ENCODE measurements around the gene LRRC74A.

LRRC74A gene

DNA sequence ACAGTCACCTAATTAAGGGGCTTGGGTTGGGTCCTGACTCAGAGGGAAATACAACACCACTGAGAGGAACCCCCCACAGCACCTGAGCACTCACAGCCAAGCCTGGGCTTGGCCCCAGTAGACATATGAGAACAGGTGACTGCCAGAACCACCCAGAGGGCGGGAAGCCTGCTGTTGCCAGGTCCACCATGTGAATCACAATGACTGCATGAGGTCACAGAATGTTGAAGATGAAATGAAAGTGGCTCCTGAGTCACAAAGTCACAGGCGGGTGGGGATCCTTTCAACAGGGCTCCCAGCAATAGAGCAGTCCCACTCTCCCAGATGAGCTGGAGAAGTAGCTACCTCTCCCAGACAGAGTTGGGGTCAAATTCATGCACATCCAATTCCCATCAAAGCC is at the start of gene LRRC74A:
TSS of gene LRRC74A (plus strand) at position 287 of the 400 bp plus-strand sequence. CDS start 290 bp downstream, outside the sequence.
- Histone ChIP-seq H2AFZ (ENCODE audit: low read length) (no peak within 1 kb of the TSS), H3K9me2 (replicated peaks; ENCODE audit: insufficient read depth, low read length) (no peaks in the 10 kb centered on the region), H3K9me3 (replicated peaks; ENCODE audit: insufficient read depth, low read length) (no peaks in the 10 kb centered on the region), H3F3A (ENCODE audit: insufficient read depth, low read length) (no peaks in the 10 kb centered on the region), H3K4me1 (ENCODE audit: low read length) (no peaks in the 10 kb centered on the region), H3K27ac (ENCODE audit: low read length) (no peak within 1 kb of the TSS), H3K4me3 (ENCODE audit: low read length) (no peak within 1 kb of the TSS), H3K4me2 (ENCODE audit: low read depth, low read length) (no peak within 1 kb of the TSS), H4K20me1 (ENCODE audit: insufficient read depth, low read length) (no peaks in the 10 kb centered on the region), H3K36me3 (replicated peaks; ENCODE audit: insufficient read depth, low read length) (no peaks in the 10 kb centered on the region), H3K9ac (ENCODE audit: low read length) (no peak within 1 kb of the TSS), H3K27me3 (replicated peaks; ENCODE audit: insufficient read depth, low read length) (no peaks in the 10 kb centered on the region), H3K79me2 (ENCODE audit: low read length) (no peaks in the 10 kb centered on the region)
- DNase-seq: no peak
- TF ChIP-seq, protein P1, sequence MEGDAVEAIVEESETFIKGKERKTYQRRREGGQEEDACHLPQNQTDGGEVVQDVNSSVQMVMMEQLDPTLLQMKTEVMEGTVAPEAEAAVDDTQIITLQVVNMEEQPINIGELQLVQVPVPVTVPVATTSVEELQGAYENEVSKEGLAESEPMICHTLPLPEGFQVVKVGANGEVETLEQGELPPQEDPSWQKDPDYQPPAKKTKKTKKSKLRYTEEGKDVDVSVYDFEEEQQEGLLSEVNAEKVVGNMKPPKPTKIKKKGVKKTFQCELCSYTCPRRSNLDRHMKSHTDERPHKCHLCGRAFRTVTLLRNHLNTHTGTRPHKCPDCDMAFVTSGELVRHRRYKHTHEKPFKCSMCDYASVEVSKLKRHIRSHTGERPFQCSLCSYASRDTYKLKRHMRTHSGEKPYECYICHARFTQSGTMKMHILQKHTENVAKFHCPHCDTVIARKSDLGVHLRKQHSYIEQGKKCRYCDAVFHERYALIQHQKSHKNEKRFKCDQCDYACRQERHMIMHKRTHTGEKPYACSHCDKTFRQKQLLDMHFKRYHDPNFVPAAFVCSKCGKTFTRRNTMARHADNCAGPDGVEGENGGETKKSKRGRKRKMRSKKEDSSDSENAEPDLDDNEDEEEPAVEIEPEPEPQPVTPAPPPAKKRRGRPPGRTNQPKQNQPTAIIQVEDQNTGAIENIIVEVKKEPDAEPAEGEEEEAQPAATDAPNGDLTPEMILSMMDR (IDR thresholded peaks at IDR 0.05; ENCODE audit: low read length): no peak
- TF ChIP-seq EZH2 (optimal IDR thresholded peaks at IDR 0.05; ENCODE audit: low read depth, low read length) (no peak), EZH2phosphoT487 (IDR thresholded peaks at IDR 0.05; ENCODE audit: low read length) (no peak)

- Histone ChIP-seq H3K79me2 (ENCODE audit: low read length) (no peaks in the 10 kb centered on the region), H3K9ac (ENCODE audit: low read length) (no peak overlapping the region), H3K4me1 (ENCODE audit: low read length) (no peaks in the 10 kb centered on the region), H3F3A (ENCODE audit: insufficient read depth, low read length) (no peaks in the 10 kb centered on the region), H3K9me2 (replicated peaks; ENCODE audit: insufficient read depth, low read length) (no peaks in the 10 kb centered on the region), H3K27me3 (replicated peaks; ENCODE audit: insufficient read depth, low read length) (no peaks in the 10 kb centered on the region), H2AFZ (ENCODE audit: low read length) (no peak overlapping the region), H3K9me3 (replicated peaks; ENCODE audit: insufficient read depth, low read length) (no peaks in the 10 kb centered on the region), H3K4me2 (ENCODE audit: low read depth, low read length) (no peak overlapping the region), H4K20me1 (ENCODE audit: insufficient read depth, low read length) (no peaks in the 10 kb centered on the region), H3K36me3 (replicated peaks; ENCODE audit: insufficient read depth, low read length) (no peaks in the 10 kb centered on the region), H3K4me3 (ENCODE audit: low read length) (no peak overlapping the region), H3K27ac (ENCODE audit: low read length) (no peak overlapping the region)
- no peak for DNase-seq
- TF ChIP-seq, protein P1 (IDR thresholded peaks at IDR 0.05; ENCODE audit: low read length): no peak
- no peak for TF ChIP-seq EZH2 (optimal IDR thresholded peaks at IDR 0.05; ENCODE audit: low read depth, low read length)
- no peak for TF ChIP-seq EZH2phosphoT487 (IDR thresholded peaks at IDR 0.05; ENCODE audit: low read length)
Observed at GRCh38 chr14:76776428-76777251, 49.6 kb upstream of the LRRC74A start.

DNA sequence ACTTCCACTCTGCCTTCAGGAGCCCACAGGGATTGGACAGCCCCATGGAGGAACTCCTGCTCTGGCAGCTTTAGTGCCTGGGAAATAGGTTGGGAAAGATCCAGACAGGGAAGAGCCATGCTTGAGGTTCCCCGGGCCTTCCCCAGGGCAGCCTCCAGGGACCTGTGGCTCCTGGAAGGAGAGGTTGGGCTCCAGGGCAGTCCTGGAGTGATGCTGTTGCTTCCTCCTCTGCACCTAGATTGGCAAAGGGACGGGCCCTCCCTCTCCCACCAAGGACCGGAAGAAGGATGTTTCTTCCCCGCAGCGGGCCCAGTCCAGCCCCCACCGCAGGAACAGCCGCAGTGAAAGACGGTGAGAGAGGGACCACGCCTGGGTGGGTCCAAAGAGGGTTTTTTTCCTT is 48.5 kb upstream of the LRRC74A start:
- Histone ChIP-seq H3K4me1 (ENCODE audit: low read length) (no peaks in the 10 kb centered on the region), H3K4me2 (ENCODE audit: low read depth, low read length) (no peak overlapping the region)
- TF ChIP-seq EZH2 (optimal IDR thresholded peaks at IDR 0.05; ENCODE audit: low read depth, low read length) (no peak), EZH2phosphoT487 (IDR thresholded peaks at IDR 0.05; ENCODE audit: low read length) (no peak)
- TF ChIP-seq, protein P1 (IDR thresholded peaks at IDR 0.05; ENCODE audit: low read length): no peak

More for the DNA sequence above, 48.5 kb upstream of the LRRC74A start:
- no peak for DNase-seq
- Histone ChIP-seq H3K9me2 (replicated peaks; ENCODE audit: insufficient read depth, low read length) (no peaks in the 10 kb centered on the region), H3K27ac (ENCODE audit: low read length) (no peak overlapping the region), H3K9ac (ENCODE audit: low read length) (no peak overlapping the region), H3K4me3 (ENCODE audit: low read length) (no peak overlapping the region), H2AFZ (ENCODE audit: low read length) (no peak overlapping the region), H3K27me3 (replicated peaks; ENCODE audit: insufficient read depth, low read length) (no peaks in the 10 kb centered on the region), H3K79me2 (ENCODE audit: low read length) (no peaks in the 10 kb centered on the region), H3K9me3 (replicated peaks; ENCODE audit: insufficient read depth, low read length) (no peaks in the 10 kb centered on the region), H3F3A (ENCODE audit: insufficient read depth, low read length) (no peaks in the 10 kb centered on the region), H4K20me1 (ENCODE audit: insufficient read depth, low read length) (no peaks in the 10 kb centered on the region), H3K36me3 (replicated peaks; ENCODE audit: insufficient read depth, low read length) (no peaks in the 10 kb centered on the region)

Measured in MM.1S (cell line).